Uterus (tissue), 2 donors: ENCODE results near the gene PRKN.

Experiments
- CTCF ChIP-seq, 4 experiments: fragments of 200-600 bp in 2 of 4; fragments of 450-650 bp in 2 of 4; sonication (generic) in 2 of 4; IDR thresholded peaks; one replicate each; pipeline ENCODE4 v1.5.1; 2016 to 2019; ENCODE audit warnings: antibody characterized with exemption in 4 of 4, mild to moderate bottlenecking in 2 of 4, moderate library complexity in 1 of 4
- POLR2A ChIP-seq, 2 donors: fragments of 450-650 bp; IDR thresholded peaks; one replicate each; pipeline ENCODE4 v1.6.1; 2016; ENCODE audit warnings: antibody characterized with exemption in 2 of 2, mild to moderate bottlenecking in 1 of 2, moderate library complexity in 1 of 2

- TF ChIP-seq CTCF (IDR thresholded peaks at IDR 0.05) (no peak), POLR2A (IDR thresholded peaks at IDR 0.05) (no peak)
Observed at GRCh38 chr6:162069995-162070394, 657.6 kb downstream of the PRKN start.
